ENCODE data around the gene PRMT9. TPM values are rescaled to one million over a fixed set of nuclear protein-coding genes. Genes with fewer than 3 reads are reported as not detected.

PRMT9 gene
- total and polyA plus RNA-seq, 12 donors: 3.0 to 7.3 (median 6.5) TPM

GRCh38 chr4:147626903-147627302, 57.1 kb downstream of the PRMT9 start:
- 94 to 96% methylated on average over 4 of the region's 4 CpGs for WGBS, 2 donors
- no peak for TF ChIP-seq CTCF (IDR thresholded peaks at IDR 0.05)
- H3K27me3 ChIP-seq: no peaks in the 10 kb centered on the region
- no peak overlapping the region for H3K4me3 ChIP-seq
- DNase-seq (no peak), ATAC-seq (no peak)
- H3K4me1 ChIP-seq: peaks cover 0 to 6% (median 1%) of the 10 kb centered on the region in 9 donors
- H3K36me3 ChIP-seq: peaks cover 0 to 100% (median 66%) of the 10 kb centered on the region in 9 donors
- H3K27ac ChIP-seq: no peak overlapping the region
- no peaks in the 10 kb centered on the region for H3K9me3 ChIP-seq
- intact Hi-C loops (cut with DNase I): no loop called here

GRCh38 chr4:147625733-147626132, 58.2 kb downstream of the PRMT9 start:
- no peak overlapping the region for H3K27ac ChIP-seq
- H3K4me1 ChIP-seq: peaks cover 0 to 18% (median 13%) of the 10 kb centered on the region in 9 donors
- WGBS, 2 donors: 84 to 91% methylated on average over 6 of the region's 6 CpGs
- H3K4me3 ChIP-seq: no peak overlapping the region
- no peaks in the 10 kb centered on the region for H3K27me3 ChIP-seq
- no peaks in the 10 kb centered on the region for H3K9me3 ChIP-seq
- intact Hi-C loops (cut with DNase I): no loop called here
- DNase-seq (no peak), ATAC-seq (no peak)
- TF ChIP-seq CTCF (IDR thresholded peaks at IDR 0.05): no peak
- peaks cover 0 to 95% (median 61%) of the 10 kb centered on the region in 9 donors for H3K36me3 ChIP-seq

- Histone ChIP-seq H3K27me3 (no peaks in the 10 kb centered on the region), H3K36me3 (peaks cover 0 to 52% (median 23%) of the 10 kb centered on the region in 9 donors), H3K9me3 (no peaks in the 10 kb centered on the region), H3K4me1 (peaks cover 0 to 52% (median 37%) of the 10 kb centered on the region in 9 donors), H3K4me3 (no peak overlapping the region), H3K27ac (no peak overlapping the region)
- WGBS, 2 donors: 80 to 82% methylated on average over 2 of the region's 2 CpGs
- intact Hi-C loops (cut with DNase I): no loop called here
- DNase-seq (no peak), ATAC-seq (no peak)
- no peak for TF ChIP-seq CTCF (IDR thresholded peaks at IDR 0.05)
Observed at GRCh38 chr4:147620315-147620714, 63.6 kb downstream of the PRMT9 start.

GRCh38 chr4:147617841-147618691, 65.9 kb downstream of the PRMT9 start:
- Histone ChIP-seq H3K9me3 (no peaks in the 10 kb centered on the region), H3K36me3 (peaks cover 0 to 30% (median 3%) of the 10 kb centered on the region in 9 donors), H3K27ac (peak overlapping the region in 9 of 10 donors; percentile 67 to 92 (median 76)), H3K4me1 (peaks cover 0 to 52% (median 36%) of the 10 kb centered on the region in 9 donors), H3K4me3 (peak overlapping the region; percentile 61 to 97 (median 72)), H3K27me3 (peaks cover 0 to 4% (median 0%) of the 10 kb centered on the region in 7 donors)
- ATAC-seq (peak in 2 of 8 donors; percentile 3 to 27), DNase-seq (no peak)
- WGBS, 2 donors: 15 to 17% methylated on average over 17 of the region's 17 CpGs
- intact Hi-C loops (cut with DNase I): loop anchor here in 1 of 10 donors (5.0 kb wide), 1 partner anchor 64 kb away; the partner anchor contains the start of gene PRMT9
- TF ChIP-seq CTCF (IDR thresholded peaks at IDR 0.05): no peak

Measured in heart right ventricle (tissue), 16 donors.